ENCODE measurements around the gene PEAR1. TPM values are rescaled to one million over a fixed set of nuclear protein-coding genes. Genes with fewer than 3 reads are reported as not detected.

The PEAR1 gene
- total and polyA plus RNA-seq, 2 of the 4 experiments (the other 2 are of a cell fraction) = 2.0 to 44.4 TPM

- Histone ChIP-seq H3K4ac (ENCODE audit: low read depth, low read length) (no peak overlapping the region), H3K4me2 (ENCODE audit: low read depth, low read length) (no peak overlapping the region), H3K27ac (ENCODE audit: insufficient read depth, low read length) (no peak overlapping the region), H3K9ac (ENCODE audit: low read depth, low read length) (no peak overlapping the region), H3K23ac (ENCODE audit: low read depth, low read length) (no peak overlapping the region), H3K9me3 (ENCODE audit: control insufficient read depth, insufficient read depth, low read length) (no peaks in the 10 kb centered on the region), H3K18ac (ENCODE audit: low read depth, low read length) (no peak overlapping the region), H3K79me1 (ENCODE audit: low read depth in 1 of 2, low read length in 2 of 2) (no peaks in the 10 kb centered on the region), H4K20me1 (ENCODE audit: insufficient read depth, low read length) (peaks cover 8% of the 10 kb centered on the region; the same call in 1 of the 2 replicates), H2AK9ac (replicated peaks; ENCODE audit: low read depth, low read length, poor library complexity) (no peak overlapping the region), H3K4me3 (ENCODE audit: insufficient read depth, low read depth, low read length) (no peak overlapping the region), H2BK120ac (ENCODE audit: low read depth, low read length) (no peak overlapping the region), H4K8ac (ENCODE audit: low read depth in 2 of 2, low read length in 2 of 2) (no peak overlapping the region), H3K9me1 (ENCODE audit: insufficient read depth, low read length) (peaks cover 3% of the 10 kb centered on the region; the same call in 1 of the 2 replicates), H4K5ac (ENCODE audit: low read depth, low read length) (no peak overlapping the region), H3K36me3 (ENCODE audit: control insufficient read depth, insufficient read depth, low read length) (no peaks in the 10 kb centered on the region), H3K14ac (replicated peaks; ENCODE audit: low read depth, low read length) (no peak overlapping the region), H2BK5ac (ENCODE audit: low read depth, low read length, poor library complexity, severe bottlenecking) (no peak overlapping the region), H4K91ac (ENCODE audit: insufficient read depth, low read depth, low read length) (no peak overlapping the region), H3K56ac (ENCODE audit: extremely low read depth, insufficient read depth, low read length) (no peak overlapping the region), H2BK20ac (ENCODE audit: low read depth, low read length) (no peak overlapping the region), H2AK5ac (ENCODE audit: low read depth, low read length) (no peak overlapping the region), H2BK15ac (ENCODE audit: low read depth, low read length) (no peak overlapping the region), H3K27me3 (ENCODE audit: control insufficient read depth, insufficient read depth, low read length) (peaks cover 61% of the 10 kb centered on the region), H3K4me1 (ENCODE audit: control insufficient read depth, insufficient read depth, low read length) (peaks cover 6% of the 10 kb centered on the region), H2AFZ (replicated peaks; ENCODE audit: low read length, poor library complexity) (no peak overlapping the region)
- WGBS, 2 experiments (ENCODE audit: extremely low coverage in 2 of 2, insufficient read length in 1 of 2) = no CpG with 5 or more reads among the region's 4 CpGs
- in situ Hi-C loops (cut with MboI; ENCODE audit: low sequenced_read_pairs) = no loop called here
- intact Hi-C loops (cut with micrococcal nuclease) = no loop called here
- dilution Hi-C loops (cut with HindIII; ENCODE audit: low sequenced_read_pairs, unreplicated experiment) = no loop called here
- CTCF ChIA-PET = no interaction called here
- TF ChIP-seq BHLHE40 (IDR thresholded peaks at IDR 0.05; ENCODE audit: low read depth, low read length) (no peak), RAD21 (IDR thresholded peaks at IDR 0.05; ENCODE audit: low read length) (no peak), POLR2A (IDR thresholded peaks at IDR 0.05; ENCODE audit: low read depth, low read length) (no peak), RCOR1 (IDR thresholded peaks at IDR 0.05; ENCODE audit: insufficient replicate concordance, low read length) (no peak), MAFK (IDR thresholded peaks at IDR 0.05; ENCODE audit: low read depth, low read length) (no peak)
- ATAC-seq (ENCODE audit: low read depth) = no peak
- DNase-seq = no peak
- no TSS peak for BruUV-seq (replicated peaks)
- POLR2A ChIA-PET (ENCODE audit: unreplicated experiment) = no interaction called here
Observed at GRCh38 chr1:156865865-156866248, 27.7 kb upstream of the PEAR1 start.

Measured in IMR-90 (cell line).